GM12801 (cell line): ENCODE measurements around the gene TTC24.

Experiments used
- TF ChIP-seq, protein P1 (sequence below): IDR thresholded peaks from one replicate; pipeline ENCODE4 v1.5.1; 2011; ENCODE audit warnings: control low read depth; ENCODE audit not compliant: insufficient read length; ENCODE audit errors: extremely low read depth

TTC24 gene

DNA sequence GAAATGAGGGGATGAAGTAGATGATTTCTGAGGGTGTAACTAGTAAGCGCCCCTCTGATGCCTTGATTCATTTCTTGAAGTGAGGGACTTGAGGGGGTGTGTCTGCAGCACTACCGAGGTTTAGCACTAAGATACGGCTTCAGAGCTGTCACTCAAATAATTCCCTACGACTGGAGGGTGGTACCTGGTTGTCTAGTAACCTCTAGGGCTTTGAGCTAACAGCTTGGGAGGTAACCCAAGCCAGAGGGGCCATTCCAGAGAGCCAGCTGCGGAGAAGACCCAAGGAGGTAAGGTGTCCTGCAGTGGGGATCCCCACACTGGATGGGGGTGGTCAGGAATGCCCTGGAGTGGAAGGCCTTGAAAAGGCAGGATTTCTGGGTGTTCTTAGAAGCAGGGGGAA is at the start of gene TTC24:
Gene TTC24, plus strand, starts transcription at position 252 of the 400 bp plus-strand sequence. CDS start 1,642 bp downstream, outside the sequence.
- TF ChIP-seq, protein P1, sequence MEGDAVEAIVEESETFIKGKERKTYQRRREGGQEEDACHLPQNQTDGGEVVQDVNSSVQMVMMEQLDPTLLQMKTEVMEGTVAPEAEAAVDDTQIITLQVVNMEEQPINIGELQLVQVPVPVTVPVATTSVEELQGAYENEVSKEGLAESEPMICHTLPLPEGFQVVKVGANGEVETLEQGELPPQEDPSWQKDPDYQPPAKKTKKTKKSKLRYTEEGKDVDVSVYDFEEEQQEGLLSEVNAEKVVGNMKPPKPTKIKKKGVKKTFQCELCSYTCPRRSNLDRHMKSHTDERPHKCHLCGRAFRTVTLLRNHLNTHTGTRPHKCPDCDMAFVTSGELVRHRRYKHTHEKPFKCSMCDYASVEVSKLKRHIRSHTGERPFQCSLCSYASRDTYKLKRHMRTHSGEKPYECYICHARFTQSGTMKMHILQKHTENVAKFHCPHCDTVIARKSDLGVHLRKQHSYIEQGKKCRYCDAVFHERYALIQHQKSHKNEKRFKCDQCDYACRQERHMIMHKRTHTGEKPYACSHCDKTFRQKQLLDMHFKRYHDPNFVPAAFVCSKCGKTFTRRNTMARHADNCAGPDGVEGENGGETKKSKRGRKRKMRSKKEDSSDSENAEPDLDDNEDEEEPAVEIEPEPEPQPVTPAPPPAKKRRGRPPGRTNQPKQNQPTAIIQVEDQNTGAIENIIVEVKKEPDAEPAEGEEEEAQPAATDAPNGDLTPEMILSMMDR: no peak

- TF ChIP-seq, protein P1: no peak
Observed at GRCh38 chr1:156530006-156530405, 49.5 kb upstream of the TTC24 start.

DNA sequence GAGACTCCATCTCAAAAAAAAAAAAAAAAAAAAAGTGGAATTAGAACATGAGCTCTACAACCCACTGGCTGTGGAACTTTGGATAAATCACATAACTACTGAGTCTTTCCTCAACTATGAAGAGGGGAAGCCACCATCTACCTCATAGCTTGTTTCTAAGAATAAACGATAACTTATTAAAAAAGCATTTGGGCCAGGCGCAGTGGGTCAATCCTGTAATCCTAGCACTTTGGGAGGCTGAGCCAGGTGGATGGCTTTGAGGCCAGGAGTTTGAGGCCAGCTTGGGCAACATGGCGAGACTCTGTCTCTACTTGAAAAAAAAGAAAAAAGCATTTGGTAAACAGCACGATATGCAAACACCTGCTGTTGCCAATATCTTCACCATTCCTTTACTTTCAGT is 47.1 kb upstream of the TTC24 start:
- TF ChIP-seq, protein P1: no peak

GRCh38 chr1:156533568-156534220 is 45.8 kb upstream of the TTC24 start:
- TF ChIP-seq, protein P1: no peak

DNA sequence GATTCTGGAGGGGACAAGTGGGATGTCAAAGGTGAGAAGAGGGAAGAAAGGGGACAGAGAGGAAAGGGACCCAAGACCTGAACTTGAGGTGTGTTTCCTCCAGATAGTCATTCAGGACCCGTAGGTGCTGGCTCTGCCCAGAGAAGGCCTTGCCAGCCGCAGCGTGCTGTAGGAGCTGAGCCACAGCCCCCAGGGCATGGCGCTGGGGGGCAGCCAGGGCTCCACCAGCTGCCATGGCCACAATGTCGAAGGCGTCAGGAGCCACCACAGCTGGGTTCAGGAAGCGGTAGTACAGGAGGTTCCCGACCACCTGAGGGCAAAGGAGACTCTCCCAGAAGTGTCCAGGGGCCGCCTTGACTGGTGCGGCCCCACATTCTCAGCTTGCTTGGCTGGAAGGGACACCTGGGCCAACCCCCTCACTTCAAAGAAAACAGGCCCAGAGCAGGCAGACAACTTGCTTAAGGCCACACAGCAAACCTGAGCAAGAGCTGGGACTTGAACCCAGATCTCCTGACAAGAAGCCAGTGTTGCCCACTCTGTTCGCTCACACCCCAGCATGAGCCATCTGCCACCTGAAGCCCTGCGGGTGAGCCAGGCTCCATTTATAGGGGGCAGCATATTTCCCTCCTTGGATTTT is 45.0 kb upstream of the TTC24 start:
- TF ChIP-seq, protein P1: no peak

DNA sequence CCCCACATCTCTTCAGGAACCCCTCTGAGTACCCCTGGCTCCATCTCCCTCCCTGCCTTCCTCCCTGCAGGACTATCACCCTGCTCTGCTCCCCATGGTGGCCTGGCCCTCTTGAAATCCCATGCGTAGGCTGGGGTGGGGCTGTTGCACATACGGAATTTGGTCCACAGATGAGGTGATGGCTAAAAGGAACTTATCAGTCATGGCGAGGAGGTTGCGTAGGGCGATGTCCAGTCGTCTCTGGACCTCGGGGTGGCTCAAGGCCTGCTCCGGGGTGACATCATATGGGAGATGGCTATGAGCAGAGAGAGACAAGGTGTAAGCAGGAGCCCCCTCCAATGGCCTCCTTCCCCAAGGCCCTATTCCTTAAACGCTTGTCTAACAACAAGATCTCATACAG is 42.5 kb upstream of the TTC24 start:
- TF ChIP-seq, protein P1: no peak

- TF ChIP-seq, protein P1: no peak
Observed at GRCh38 chr1:156538711-156539440, 40.6 kb upstream of the TTC24 start.
